AG04450 (cell line): ENCODE data around the gene ORM1. TPM values are rescaled to one million over a fixed set of nuclear protein-coding genes. Genes with fewer than 3 reads are reported as not detected.

ENCODE experiments used
- CTCF ChIA-PET: fragments of 300-600, 350-600 bp; formaldehyde crosslinking; extraction: SDS; loops from one replicate; lab custom pipeline; 2022; ENCODE audit warnings: antibody characterized with exemption, inconsistent platforms; lab: Charles Lee
- POLR2A ChIA-PET: fragments of 350-600 bp; formaldehyde crosslinking; extraction: SDS; loops from one replicate; lab custom pipeline; 2021; ENCODE audit warnings: antibody characterized with exemption, inconsistent platforms; lab: Yijun Ruan, JAX
- DNase-seq: peaks from one replicate; pipeline ENCODE4 v3.0.0-alpha.2; 2011; ENCODE audit warnings: low read depth, low spot score
- H3K27ac ChIP-seq: one replicate; pipeline ENCODE4 v1.5.1; 2012; ENCODE audit warnings: low read depth, low read length, control low read depth
- H3K27me3 ChIP-seq: one replicate; pipeline ENCODE4 v1.6.0; 2012; ENCODE audit warnings: low read length; ENCODE audit not compliant: control insufficient read depth, insufficient read depth
- H3K4me3 ChIP-seq: 2 replicates; pipeline ENCODE4 v1.5.1; 2011; ENCODE audit warnings: mild to moderate bottlenecking, low read depth, low read length, control low read depth
- H3K9me3 ChIP-seq: 2 replicates; pipeline ENCODE4 v1.5.1; 2012; ENCODE audit warnings: low read length; ENCODE audit not compliant: control insufficient read depth, insufficient read depth
- CTCF ChIP-seq: IDR thresholded peaks from 2 replicates; pipeline ENCODE4 v1.5.1; 2011; ENCODE audit warnings: low read depth, low read length, control low read depth, inconsistent platforms
- polyA plus RNA-seq: library from polyadenylated mRNA; depleted of rRNA; stranded (reverse); fragments of >200 nt; gene quantifications from 2 replicates; pipeline ENCODE4 v1.2.3, GENCODE V29; 2011

Gene ORM1
- polyA plus RNA-seq, 1 experiment = 0.17 TPM

GRCh38 chr9:114300153-114300845 lies 22.6 kb upstream of the ORM1 start:
- CTCF ChIA-PET = interaction anchor here (1.0 to 2.1 kb wide), 3 partner anchors 9 to 218 kb away, joined by 4 to 10 read pairs (median 9); no protein-coding TSS in a partner anchor

GRCh38 chr9:114300846-114301797 lies 21.8 kb upstream of the ORM1 start:
- Histone ChIP-seq H3K27ac (no peak overlapping the region), H3K9me3 (no peaks in the 10 kb centered on the region), H3K27me3 (no peaks in the 10 kb centered on the region), H3K4me3 (no peak overlapping the region)
- TF ChIP-seq CTCF = no peak
- POLR2A ChIA-PET = no interaction called here
- no peak for DNase-seq
- CTCF ChIA-PET = interaction anchor here (1.1 to 2.1 kb wide), 2 partner anchors 193 to 219 kb away, joined by 4 to 10 read pairs; no protein-coding TSS in a partner anchor

More at GRCh38 chr9:114300153-114300845, 22.6 kb upstream of the ORM1 start:
- no peak for TF ChIP-seq CTCF
- no peaks in the 10 kb centered on the region for H3K27me3 ChIP-seq
- no peak overlapping the region for H3K4me3 ChIP-seq
- DNase-seq = no peak
- no peaks in the 10 kb centered on the region for H3K9me3 ChIP-seq
- no peak overlapping the region for H3K27ac ChIP-seq
- POLR2A ChIA-PET = no interaction called here

- ChIA-PET CTCF (interaction anchor here (1.3 kb wide), 1 partner anchor 10 kb away, joined by 3 read pairs; no protein-coding TSS in a partner anchor), POLR2A (interaction anchor here (0.7 kb wide), 1 partner anchor 134 kb away, joined by 4 read pairs; no protein-coding TSS in a partner anchor)
- Histone ChIP-seq H3K9me3 (no peaks in the 10 kb centered on the region), H3K27me3 (no peaks in the 10 kb centered on the region), H3K4me3 (no peak overlapping the region), H3K27ac (no peak overlapping the region)
- no peak for DNase-seq
- no peak for TF ChIP-seq CTCF
Measured at GRCh38 chr9:114301798-114302565, 20.9 kb upstream of the ORM1 start.

GRCh38 chr9:114302727-114303126 lies 20.2 kb upstream of the ORM1 start:
- ChIA-PET CTCF (interaction anchor here (1.3 kb wide), 1 partner anchor 11 kb away, joined by 3 read pairs; no protein-coding TSS in a partner anchor), POLR2A (interaction anchor here (0.7 kb wide), 1 partner anchor 135 kb away, joined by 4 read pairs; no protein-coding TSS in a partner anchor)
- DNase-seq = no peak

More at GRCh38 chr9:114302727-114303126, 20.2 kb upstream of the ORM1 start:
- no peaks in the 10 kb centered on the region for H3K27me3 ChIP-seq
- no peak overlapping the region for H3K4me3 ChIP-seq
- H3K27ac ChIP-seq = no peak overlapping the region
- no peak for TF ChIP-seq CTCF
- no peaks in the 10 kb centered on the region for H3K9me3 ChIP-seq
